ENCODE results near the gene WEE1.

WEE1 gene

DNA sequence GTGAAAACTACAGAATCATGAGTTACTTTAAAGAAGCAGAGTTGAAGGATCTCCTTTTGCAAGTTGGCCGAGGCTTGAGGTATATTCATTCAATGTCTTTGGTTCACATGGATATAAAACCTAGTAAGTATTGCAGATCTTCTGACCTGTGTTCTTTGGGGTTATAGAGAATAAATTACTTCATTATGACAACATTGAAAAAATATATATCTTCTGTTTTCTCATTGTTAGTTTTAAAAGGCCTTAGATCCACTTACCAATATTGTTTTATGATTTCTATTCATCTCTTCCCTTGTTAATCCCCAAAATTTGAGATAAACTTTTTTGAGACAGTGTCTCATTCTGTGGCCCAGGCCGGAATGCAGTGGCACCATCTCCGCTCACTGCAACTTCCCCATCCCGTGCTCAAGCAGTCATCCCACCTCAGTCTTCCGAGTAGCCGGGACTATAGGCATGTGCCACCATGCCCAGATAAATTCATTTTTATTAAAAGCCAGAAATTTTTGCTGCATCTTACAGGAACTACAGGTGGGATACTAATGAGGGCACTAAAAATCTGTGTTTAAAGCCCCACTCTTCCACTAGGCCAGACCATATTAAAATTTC lies 8.2 kb downstream of the WEE1 start:
- TF ChIP-seq POLR2AphosphoS5 (IDR thresholded peaks at IDR 0.05; ENCODE audit: low read depth, low read length) (0 out of 2 replicates have a peak, but pooled peaks have one; percentile 32), SIN3A (IDR thresholded peaks at IDR 0.05; ENCODE audit: borderline replicate concordance, insufficient read depth, low read length) (no peak), FOXP2 (optimal IDR thresholded peaks at IDR 0.05; ENCODE audit: borderline replicate concordance, extremely low read depth, extremely low read length, insufficient read depth) (no peak), TAF1 (IDR thresholded peaks at IDR 0.05; ENCODE audit: borderline replicate concordance, insufficient read depth, low read length) (no peak)
- TF ChIP-seq, protein P1, sequence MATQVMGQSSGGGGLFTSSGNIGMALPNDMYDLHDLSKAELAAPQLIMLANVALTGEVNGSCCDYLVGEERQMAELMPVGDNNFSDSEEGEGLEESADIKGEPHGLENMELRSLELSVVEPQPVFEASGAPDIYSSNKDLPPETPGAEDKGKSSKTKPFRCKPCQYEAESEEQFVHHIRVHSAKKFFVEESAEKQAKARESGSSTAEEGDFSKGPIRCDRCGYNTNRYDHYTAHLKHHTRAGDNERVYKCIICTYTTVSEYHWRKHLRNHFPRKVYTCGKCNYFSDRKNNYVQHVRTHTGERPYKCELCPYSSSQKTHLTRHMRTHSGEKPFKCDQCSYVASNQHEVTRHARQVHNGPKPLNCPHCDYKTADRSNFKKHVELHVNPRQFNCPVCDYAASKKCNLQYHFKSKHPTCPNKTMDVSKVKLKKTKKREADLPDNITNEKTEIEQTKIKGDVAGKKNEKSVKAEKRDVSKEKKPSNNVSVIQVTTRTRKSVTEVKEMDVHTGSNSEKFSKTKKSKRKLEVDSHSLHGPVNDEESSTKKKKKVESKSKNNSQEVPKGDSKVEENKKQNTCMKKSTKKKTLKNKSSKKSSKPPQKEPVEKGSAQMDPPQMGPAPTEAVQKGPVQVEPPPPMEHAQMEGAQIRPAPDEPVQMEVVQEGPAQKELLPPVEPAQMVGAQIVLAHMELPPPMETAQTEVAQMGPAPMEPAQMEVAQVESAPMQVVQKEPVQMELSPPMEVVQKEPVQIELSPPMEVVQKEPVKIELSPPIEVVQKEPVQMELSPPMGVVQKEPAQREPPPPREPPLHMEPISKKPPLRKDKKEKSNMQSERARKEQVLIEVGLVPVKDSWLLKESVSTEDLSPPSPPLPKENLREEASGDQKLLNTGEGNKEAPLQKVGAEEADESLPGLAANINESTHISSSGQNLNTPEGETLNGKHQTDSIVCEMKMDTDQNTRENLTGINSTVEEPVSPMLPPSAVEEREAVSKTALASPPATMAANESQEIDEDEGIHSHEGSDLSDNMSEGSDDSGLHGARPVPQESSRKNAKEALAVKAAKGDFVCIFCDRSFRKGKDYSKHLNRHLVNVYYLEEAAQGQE (IDR thresholded peaks at IDR 0.05; ENCODE audit: insufficient read depth in 1 of 2, low read depth in 2 of 2, low read length in 2 of 2): no peak

DNA sequence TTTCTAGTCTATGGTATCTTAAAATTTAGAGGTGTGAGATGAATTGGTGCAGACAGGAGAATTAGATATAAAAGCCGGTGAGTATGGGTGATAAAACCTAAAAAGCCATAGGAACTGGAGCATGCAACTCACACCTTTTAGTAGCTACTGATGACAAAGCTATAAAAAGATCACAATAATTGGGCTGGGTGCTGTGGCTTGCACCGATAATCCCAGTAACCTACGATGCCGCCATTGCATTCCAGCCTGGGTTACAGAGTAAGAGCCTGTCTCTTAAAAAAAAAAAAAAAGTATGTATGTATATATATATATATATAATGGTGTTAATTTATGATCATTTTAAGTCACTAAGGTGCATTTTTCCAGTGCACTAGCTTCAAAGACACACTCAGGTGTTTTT lies 17.2 kb downstream of the WEE1 start:
- TF ChIP-seq, protein P1 (IDR thresholded peaks at IDR 0.05; ENCODE audit: insufficient read depth in 1 of 2, low read depth in 2 of 2, low read length in 2 of 2): no peak
- TF ChIP-seq TAF1 (IDR thresholded peaks at IDR 0.05; ENCODE audit: borderline replicate concordance, insufficient read depth, low read length) (no peak), POLR2AphosphoS5 (IDR thresholded peaks at IDR 0.05; ENCODE audit: low read depth, low read length) (no peak), FOXP2 (optimal IDR thresholded peaks at IDR 0.05; ENCODE audit: borderline replicate concordance, extremely low read depth, extremely low read length, insufficient read depth) (no peak), SIN3A (IDR thresholded peaks at IDR 0.05; ENCODE audit: borderline replicate concordance, insufficient read depth, low read length) (no peak)

DNA sequence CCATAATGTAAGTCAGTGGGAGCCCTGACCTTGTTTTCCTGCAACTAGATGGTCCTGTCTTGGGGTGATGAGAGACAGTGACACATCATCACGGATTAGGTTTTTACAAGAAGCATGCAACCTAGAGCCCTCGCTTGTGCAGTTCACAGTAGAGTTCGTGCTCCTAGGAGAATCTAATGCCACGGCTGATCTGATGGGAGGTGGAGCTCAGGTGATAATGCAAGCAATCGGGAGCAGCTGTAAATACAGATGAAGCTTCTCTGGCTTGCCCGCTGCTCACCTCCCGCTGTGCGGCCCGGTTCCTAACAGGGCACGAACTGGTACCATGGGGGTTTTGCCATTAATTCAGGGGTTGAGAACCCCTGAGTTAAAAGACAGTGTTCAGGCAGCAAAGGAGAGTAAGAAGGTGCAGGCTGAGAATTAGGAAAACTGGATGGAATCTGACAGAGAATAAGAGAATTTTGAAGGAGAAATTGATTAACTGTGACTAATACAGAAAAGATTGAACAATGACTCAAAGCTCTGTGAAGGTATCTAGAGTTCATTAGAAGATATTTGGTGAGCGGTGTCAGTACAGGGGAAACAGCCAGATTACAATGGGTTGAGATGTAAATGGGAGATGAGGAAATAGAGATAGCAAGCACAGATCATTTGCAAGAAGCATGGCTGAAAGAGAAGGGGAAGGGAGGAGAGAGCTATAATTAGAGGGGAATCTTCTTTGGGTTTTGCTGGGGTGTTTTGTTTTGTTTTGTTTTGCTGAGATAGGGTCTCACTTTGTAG lies 21.0 kb downstream of the WEE1 start:
- no peak for TF ChIP-seq FOXP2 (optimal IDR thresholded peaks at IDR 0.05; ENCODE audit: borderline replicate concordance, extremely low read depth, extremely low read length, insufficient read depth)
- TF ChIP-seq, protein P1 (IDR thresholded peaks at IDR 0.05; ENCODE audit: insufficient read depth in 1 of 2, low read depth in 2 of 2, low read length in 2 of 2): no peak

DNA sequence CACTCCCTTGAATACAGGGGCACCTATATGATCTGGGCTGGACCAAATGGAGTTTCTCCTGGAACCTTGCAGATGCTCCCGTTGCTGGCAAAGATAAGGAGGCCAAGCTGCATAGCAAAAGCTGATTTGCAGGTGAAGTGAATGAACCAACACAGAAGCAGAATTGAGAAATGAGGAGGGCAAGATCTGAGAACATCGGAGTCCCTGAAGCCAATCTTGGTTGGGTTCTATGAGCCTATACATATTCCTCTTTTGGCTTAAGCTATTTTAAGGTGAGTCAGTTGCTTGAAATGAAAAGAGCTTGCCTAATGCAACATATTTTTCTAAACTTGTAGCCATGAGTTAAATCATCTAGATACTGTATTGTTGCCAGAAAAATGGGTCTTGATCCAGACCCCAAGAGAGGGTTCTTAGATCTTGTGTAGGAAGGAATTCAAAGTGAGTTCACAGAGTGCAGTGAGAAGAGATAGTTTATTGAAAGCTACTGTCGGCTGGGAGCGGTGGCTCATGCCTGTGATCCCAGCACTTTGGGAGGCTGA lies 23.5 kb downstream of the WEE1 start:
- TF ChIP-seq, protein P1 (IDR thresholded peaks at IDR 0.05; ENCODE audit: insufficient read depth in 1 of 2, low read depth in 2 of 2, low read length in 2 of 2): no peak
- TF ChIP-seq SIN3A (IDR thresholded peaks at IDR 0.05; ENCODE audit: borderline replicate concordance, insufficient read depth, low read length): no peak
- TF ChIP-seq FOXP2 (optimal IDR thresholded peaks at IDR 0.05; ENCODE audit: borderline replicate concordance, extremely low read depth, extremely low read length, insufficient read depth): no peak
- no peak for TF ChIP-seq TAF1 (IDR thresholded peaks at IDR 0.05; ENCODE audit: borderline replicate concordance, insufficient read depth, low read length)
- no peak for TF ChIP-seq POLR2AphosphoS5 (IDR thresholded peaks at IDR 0.05; ENCODE audit: low read depth, low read length)
